Stimulated activated CD4-positive, alpha-beta T cell treated with anti-CD3 and anti-CD28 coated beads, Interleukin-4, amount 100 ng/mL, for 1 hour (primary cell): Measurements from ENCODE around the gene SHROOM2.

Source experiments
- DNase-seq: peaks from one replicate; pipeline ENCODE4 v3.0.0-alpha.2; 2020

SHROOM2 gene

GRCh38 chrX:9903146-9903545 lies 116.9 kb downstream of the SHROOM2 start:
- DNase-seq = no peak

- no peak for DNase-seq
Observed at GRCh38 chrX:9905288-9905687, 119.1 kb downstream of the SHROOM2 start.

- DNase-seq = no peak
Observed at GRCh38 chrX:9905721-9906120, 119.5 kb downstream of the SHROOM2 start.

GRCh38 chrX:9906919-9907318 lies 120.7 kb downstream of the SHROOM2 start:
- no peak for DNase-seq

GRCh38 chrX:9907645-9908387 lies 121.6 kb downstream of the SHROOM2 start:
- DNase-seq = no peak

DNA sequence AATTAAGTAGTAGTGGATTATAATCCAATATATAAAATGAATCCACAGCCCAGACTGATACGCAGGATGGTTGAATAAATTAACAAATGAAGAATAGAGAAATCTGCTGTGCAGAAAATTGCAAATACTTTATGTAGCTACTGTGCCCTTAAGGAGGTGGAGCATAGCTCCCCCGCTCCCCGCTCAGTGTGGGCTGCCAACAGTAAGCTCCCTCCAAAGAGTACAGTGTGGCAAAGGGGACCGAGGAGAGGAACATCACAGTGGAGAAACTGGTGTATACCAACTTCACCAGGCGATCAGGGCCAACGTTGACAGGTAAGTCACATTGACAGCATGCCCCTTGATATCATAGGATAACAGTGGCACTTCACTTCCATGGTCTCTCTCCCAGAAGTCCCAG lies 123.0 kb downstream of the SHROOM2 start:
- no peak for DNase-seq

- DNase-seq = no peak
Observed at GRCh38 chrX:9911487-9911886, 125.3 kb downstream of the SHROOM2 start.

GRCh38 chrX:9912351-9913145 lies 126.3 kb downstream of the SHROOM2 start:
- DNase-seq = no peak

GRCh38 chrX:9913146-9913433 lies 126.9 kb downstream of the SHROOM2 start:
- no peak for DNase-seq

- DNase-seq = no peak
Observed at GRCh38 chrX:9917861-9918260, 131.6 kb downstream of the SHROOM2 start.

- no peak for DNase-seq
Observed at GRCh38 chrX:9919632-9920172, 133.5 kb downstream of the SHROOM2 start.

DNA sequence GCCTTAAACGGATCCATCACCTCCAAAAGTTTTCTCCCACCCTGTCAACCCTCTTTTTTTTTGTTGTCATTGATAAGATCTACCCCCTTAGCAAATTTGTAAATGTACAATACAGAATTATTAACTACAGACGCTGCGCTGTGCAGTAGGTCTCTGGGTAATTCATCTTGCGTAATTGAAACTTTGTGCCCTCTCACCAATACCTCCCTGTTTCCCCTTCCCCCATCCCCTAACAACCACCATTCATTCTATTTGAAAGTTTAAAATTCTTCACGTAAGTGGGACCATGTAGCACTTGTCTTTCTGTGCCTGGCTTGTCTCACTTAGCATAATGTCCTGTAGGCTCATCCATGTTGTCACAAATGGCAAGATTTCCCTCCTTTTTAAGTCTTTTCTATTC lies 135.2 kb downstream of the SHROOM2 start:
- DNase-seq = no peak

- no peak for DNase-seq
Observed at GRCh38 chrX:9923357-9923756, 137.1 kb downstream of the SHROOM2 start.

GRCh38 chrX:9926002-9926401 lies 139.8 kb downstream of the SHROOM2 start:
- DNase-seq = no peak

GRCh38 chrX:9927698-9928482 lies 141.7 kb downstream of the SHROOM2 start:
- no peak for DNase-seq

GRCh38 chrX:9935436-9935835 lies 149.2 kb downstream of the SHROOM2 start:
- no peak for DNase-seq

DNA sequence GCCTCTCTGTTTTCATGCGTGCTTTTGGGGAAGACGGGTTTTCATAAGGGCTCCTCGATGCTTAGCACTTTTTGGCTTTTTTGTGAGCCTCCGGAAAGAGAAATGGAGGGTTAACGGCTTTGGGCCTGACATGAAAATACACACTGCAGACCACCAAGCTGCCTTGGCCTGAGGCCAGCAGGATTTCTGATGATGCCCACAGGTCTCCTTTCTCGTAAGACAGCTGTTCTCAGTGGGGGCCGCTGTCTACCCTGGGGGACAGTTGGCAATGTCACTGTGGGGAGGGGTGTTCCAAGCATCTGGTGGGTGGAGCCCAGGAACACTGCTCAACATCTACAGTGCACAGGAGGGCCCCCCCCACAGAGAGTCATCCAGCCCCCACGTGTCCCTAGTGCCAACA lies 151.5 kb downstream of the SHROOM2 start:
- DNase-seq = no peak

- no peak for DNase-seq
Observed at GRCh38 chrX:9938516-9938915, 152.3 kb downstream of the SHROOM2 start.

- DNase-seq = no peak
Observed at GRCh38 chrX:9940421-9940820, 154.2 kb downstream of the SHROOM2 start.

- peak; percentile 52 for DNase-seq
Observed at GRCh38 chrX:9942086-9942485, 155.9 kb downstream of the SHROOM2 start.

DNA sequence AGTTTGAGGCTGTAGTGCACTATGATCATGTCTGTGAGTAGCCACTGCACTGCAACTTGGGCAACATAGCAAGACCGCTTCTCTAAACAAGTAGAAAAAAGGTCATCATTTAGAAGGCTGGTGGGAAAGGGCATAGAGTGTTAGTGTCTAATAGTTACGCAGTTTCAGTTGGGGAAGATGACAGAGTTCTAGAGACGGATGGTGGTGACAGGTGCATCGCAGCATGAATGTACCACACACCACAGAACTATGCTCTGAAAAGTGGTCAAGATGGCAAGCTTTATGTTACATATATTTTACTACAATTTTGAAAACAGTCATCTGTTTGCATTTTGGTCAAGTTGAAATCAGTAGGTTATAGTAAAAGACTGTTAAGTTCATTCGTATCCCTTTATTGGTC lies 157.2 kb downstream of the SHROOM2 start:
- no peak for DNase-seq

DNA sequence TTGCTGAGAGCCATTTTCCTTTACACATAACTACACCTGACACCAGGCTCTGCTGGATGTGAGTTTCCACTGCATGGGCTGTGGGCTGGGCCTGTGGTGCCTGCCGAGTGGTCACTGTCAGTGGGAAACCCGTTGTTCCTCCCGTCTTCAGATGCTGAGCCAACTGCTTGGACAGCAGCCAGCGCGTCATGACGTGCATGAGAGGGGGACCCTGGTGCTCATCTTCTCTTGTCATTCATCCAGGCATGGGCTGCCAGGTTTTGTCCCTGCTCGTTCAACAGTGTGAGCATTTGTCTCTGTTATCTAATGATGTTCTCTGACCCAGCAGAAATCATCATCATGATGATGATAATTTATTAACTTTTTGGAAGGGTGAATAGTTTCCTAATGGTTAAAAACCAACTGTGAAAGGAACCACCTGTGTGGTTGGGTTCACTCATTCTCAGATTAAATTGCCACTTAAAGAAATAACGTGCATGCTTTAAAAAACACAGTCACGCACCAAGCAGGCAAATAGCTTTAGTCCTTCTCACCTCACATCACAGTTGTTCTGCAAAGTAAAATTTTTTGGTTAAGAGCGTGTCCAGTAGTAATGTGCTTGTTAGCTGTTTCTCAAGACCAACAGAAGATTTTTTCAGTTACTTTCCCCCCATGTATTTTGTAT lies 161.0 kb downstream of the SHROOM2 start:
- DNase-seq = no peak

DNA sequence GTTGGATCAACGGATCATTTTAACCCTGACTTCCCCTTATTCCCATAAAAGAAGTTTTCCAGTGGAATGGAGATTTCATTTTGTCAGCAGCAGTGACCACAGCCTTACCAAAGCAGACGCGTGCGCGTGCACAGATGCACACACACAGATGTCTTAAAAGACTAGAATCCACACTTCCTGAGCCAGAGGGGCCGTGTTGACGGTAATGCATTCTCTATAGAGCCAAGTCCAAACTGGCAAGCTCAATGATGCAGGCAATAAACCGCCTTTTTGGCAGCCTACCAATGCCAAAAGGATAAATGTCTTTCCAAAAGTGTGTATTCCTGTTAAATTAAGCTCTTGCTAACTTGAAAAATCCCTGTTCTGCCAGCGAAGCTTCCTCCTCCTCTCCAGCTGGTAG lies 162.2 kb downstream of the SHROOM2 start:
- DNase-seq = no peak
